GM23338 (cell line): ENCODE measurements around the gene GPC6. TPM values are rescaled to one million over a fixed set of nuclear protein-coding genes. Genes with fewer than 3 reads are reported as not detected.

Source experiments
- ATAC-seq: fragments of 200-7000 bp; cut with Tn5 transposase; 3 replicates; pipeline ENCODE4 v1.9.1; 2020
- DNase-seq: peaks from one replicate; pipeline ENCODE4 v3.0.0-alpha.2; 2015; ENCODE audit warnings: low spot score
- H2AFZ ChIP-seq: fragments of 200-600 bp; sonication (generic); 2 replicates; pipeline ENCODE4 v1.8.0; 2016; ENCODE audit warnings: antibody characterized with exemption, mild to moderate bottlenecking, moderate library complexity
- H3F3A ChIP-seq: fragments of 200-600 bp; sonication (generic); replicated peaks from 2 replicates; pipeline ENCODE4 v1.8.0; 2017; ENCODE audit warnings: antibody characterized with exemption, mixed run types, low read depth
- H3K27ac ChIP-seq: fragments of 200-600 bp; sonication (generic); 2 replicates; pipeline ENCODE4 v1.6.1; 2016; ENCODE audit warnings: low read depth
- H3K27me3 ChIP-seq: fragments of 200-600 bp; sonication (generic); 2 replicates; pipeline ENCODE4 v1.8.0; 2016; ENCODE audit warnings: mild to moderate bottlenecking, mixed run types, moderate library complexity; ENCODE audit not compliant: insufficient read depth
- H3K36me3 ChIP-seq: fragments of 200-600 bp; sonication (generic); 2 replicates; pipeline ENCODE4 v1.8.0; 2016; ENCODE audit warnings: mild to moderate bottlenecking; ENCODE audit not compliant: insufficient read depth
- H3K4me1 ChIP-seq: fragments of 200-600 bp; sonication (generic); 2 replicates; pipeline ENCODE4 v1.8.0; 2016; ENCODE audit warnings: mild to moderate bottlenecking, moderate library complexity; ENCODE audit not compliant: insufficient read depth
- H3K4me2 ChIP-seq: fragments of 200-600 bp; sonication (generic); 2 replicates; pipeline ENCODE4 v1.7.1; 2017; ENCODE audit warnings: mixed run types
- H3K4me3 ChIP-seq: fragments of 200-600 bp; sonication (generic); 2 replicates; pipeline ENCODE4 v1.6.1; 2016; ENCODE audit warnings: mixed run types
- H3K79me2 ChIP-seq: fragments of 200-600 bp; sonication (generic); replicated peaks from 2 replicates; pipeline ENCODE4 v1.8.0; 2017; ENCODE audit warnings: mild to moderate bottlenecking; ENCODE audit not compliant: insufficient read depth
- H3K9me2 ChIP-seq: fragments of 200-600 bp; sonication (generic); 2 replicates; pipeline ENCODE4 v1.8.0; 2017; ENCODE audit not compliant: insufficient read depth
- H4K20me1 ChIP-seq: fragments of 200-600 bp; sonication (generic); replicated peaks from 2 replicates; pipeline ENCODE4 v1.8.0; 2017; ENCODE audit warnings: mild to moderate bottlenecking; ENCODE audit not compliant: insufficient read depth
- H3K27ac Mint-ChIP-seq: 2 replicates; pipeline ENCODE4 v1.8.0; 2020; ENCODE audit warnings: inconsistent platforms, mild to moderate bottlenecking, moderate library complexity, mixed read lengths
- H3K27me3 Mint-ChIP-seq: 3 replicates; pipeline ENCODE4 v1.8.0; 2022; ENCODE audit warnings: low read depth, mild to moderate bottlenecking, moderate library complexity, mixed read lengths, inconsistent platforms; ENCODE audit not compliant: insufficient read depth, poor library complexity
- H3K36me3 Mint-ChIP-seq: 3 replicates; pipeline ENCODE4 v1.8.0; 2021; ENCODE audit warnings: low read depth, mild to moderate bottlenecking, inconsistent platforms, moderate library complexity, mixed read lengths
- H3K4me1 Mint-ChIP-seq: 3 replicates; pipeline ENCODE4 v1.8.0; 2020; ENCODE audit warnings: mild to moderate bottlenecking, inconsistent platforms, mixed read lengths
- H3K4me3 Mint-ChIP-seq: 3 replicates; pipeline ENCODE4 v1.8.0; 2021; ENCODE audit warnings: moderate library complexity, mild to moderate bottlenecking, inconsistent platforms, mixed read lengths
- H3K9me3 Mint-ChIP-seq: 3 replicates; pipeline ENCODE4 v1.8.0; 2020; ENCODE audit warnings: moderate library complexity, mild to moderate bottlenecking, inconsistent platforms, mixed read lengths
- STAT1 ChIP-seq: IDR thresholded peaks from one replicate; pipeline ENCODE4 v1.6.1; 2016; ENCODE audit warnings: antibody characterized with exemption; ENCODE audit not compliant: unreplicated experiment
- ZNF114 ChIP-seq: fragments of 250-450 bp; sonication (Bioruptor Pico); IDR thresholded peaks from 2 replicates; pipeline ENCODE4 v1.5.0; 2020; ENCODE audit warnings: mild to moderate bottlenecking, moderate library complexity
- polyA plus RNA-seq: library from polyadenylated mRNA; unstranded; fragments of >200 nt; fragmentation: Nextera tagmentation; extraction: Ambion mirVana; gene quantifications from 2 replicates; pipeline ENCODE4 v1.2.1, GENCODE V29; 2016
- total RNA-seq: library from RNA; depleted of rRNA; stranded (reverse); fragments of >200 nt; shearing (Covaris generic); gene quantifications from 2 replicates; pipeline ENCODE4 v1.2.3, GENCODE V29; 2014
- TF ChIP-seq, protein P1 (sequence below): fragments of 250-450 bp; sonication (Bioruptor Pico); IDR thresholded peaks from 2 replicates; pipeline ENCODE4 v1.5.0; 2020; ENCODE audit warnings: mild to moderate bottlenecking, moderate library complexity
- TF ChIP-seq, protein P2 (sequence below): IDR thresholded peaks from one replicate; pipeline ENCODE4 v1.6.1; 2018; ENCODE audit warnings: antibody characterized with exemption; ENCODE audit not compliant: unreplicated experiment

The GPC6 gene
- total and polyA plus RNA-seq, 2 experiments from 2014 or later, result 6.4 to 28.6 TPM

DNA sequence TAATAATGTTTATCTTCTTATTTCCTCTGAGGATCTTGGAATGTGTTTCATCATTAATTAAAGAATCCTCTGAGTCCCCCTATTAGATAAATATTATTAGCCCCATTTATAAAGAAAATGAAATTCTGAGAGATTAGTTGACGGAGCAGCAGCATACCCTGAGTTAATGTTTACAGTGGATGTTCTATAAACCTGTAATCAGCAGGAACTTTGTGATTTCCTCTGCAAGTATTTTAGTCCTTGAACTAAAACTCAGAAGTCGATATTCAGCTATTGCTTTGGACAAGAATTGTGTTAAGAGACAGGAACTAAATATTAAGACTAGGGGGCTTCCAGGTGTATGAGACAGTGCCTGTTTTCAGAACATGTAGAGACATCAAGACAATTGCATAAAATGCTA, 1009.5 kb downstream of the GPC6 start:
- Histone ChIP-seq H3K27ac (no peak overlapping the region), H3K4me3 (no peak overlapping the region), H3K36me3 (no peaks in the 10 kb centered on the region), H3K4me2 (no peak overlapping the region), H3K9me2 (0 out of 2 replicates have a peak, but pooled peaks cover under 1% of the 10 kb centered on the region), H3K27me3 (no peaks in the 10 kb centered on the region), H3K79me2 (no peaks in the 10 kb centered on the region), H4K20me1 (no peaks in the 10 kb centered on the region), H2AFZ (no peak overlapping the region), H3F3A (no peaks in the 10 kb centered on the region), H3K4me1 (no peaks in the 10 kb centered on the region)
- no peak overlapping the region for H3K4me3 Mint-ChIP-seq
- peaks cover 1% of the 10 kb centered on the region for H3K27me3 Mint-ChIP-seq
- H3K27ac Mint-ChIP-seq, result no peak overlapping the region
- TF ChIP-seq STAT1 (no peak), ZNF114 (CRISPR knock-in tag) (no peak)
- TF ChIP-seq, protein P1, sequence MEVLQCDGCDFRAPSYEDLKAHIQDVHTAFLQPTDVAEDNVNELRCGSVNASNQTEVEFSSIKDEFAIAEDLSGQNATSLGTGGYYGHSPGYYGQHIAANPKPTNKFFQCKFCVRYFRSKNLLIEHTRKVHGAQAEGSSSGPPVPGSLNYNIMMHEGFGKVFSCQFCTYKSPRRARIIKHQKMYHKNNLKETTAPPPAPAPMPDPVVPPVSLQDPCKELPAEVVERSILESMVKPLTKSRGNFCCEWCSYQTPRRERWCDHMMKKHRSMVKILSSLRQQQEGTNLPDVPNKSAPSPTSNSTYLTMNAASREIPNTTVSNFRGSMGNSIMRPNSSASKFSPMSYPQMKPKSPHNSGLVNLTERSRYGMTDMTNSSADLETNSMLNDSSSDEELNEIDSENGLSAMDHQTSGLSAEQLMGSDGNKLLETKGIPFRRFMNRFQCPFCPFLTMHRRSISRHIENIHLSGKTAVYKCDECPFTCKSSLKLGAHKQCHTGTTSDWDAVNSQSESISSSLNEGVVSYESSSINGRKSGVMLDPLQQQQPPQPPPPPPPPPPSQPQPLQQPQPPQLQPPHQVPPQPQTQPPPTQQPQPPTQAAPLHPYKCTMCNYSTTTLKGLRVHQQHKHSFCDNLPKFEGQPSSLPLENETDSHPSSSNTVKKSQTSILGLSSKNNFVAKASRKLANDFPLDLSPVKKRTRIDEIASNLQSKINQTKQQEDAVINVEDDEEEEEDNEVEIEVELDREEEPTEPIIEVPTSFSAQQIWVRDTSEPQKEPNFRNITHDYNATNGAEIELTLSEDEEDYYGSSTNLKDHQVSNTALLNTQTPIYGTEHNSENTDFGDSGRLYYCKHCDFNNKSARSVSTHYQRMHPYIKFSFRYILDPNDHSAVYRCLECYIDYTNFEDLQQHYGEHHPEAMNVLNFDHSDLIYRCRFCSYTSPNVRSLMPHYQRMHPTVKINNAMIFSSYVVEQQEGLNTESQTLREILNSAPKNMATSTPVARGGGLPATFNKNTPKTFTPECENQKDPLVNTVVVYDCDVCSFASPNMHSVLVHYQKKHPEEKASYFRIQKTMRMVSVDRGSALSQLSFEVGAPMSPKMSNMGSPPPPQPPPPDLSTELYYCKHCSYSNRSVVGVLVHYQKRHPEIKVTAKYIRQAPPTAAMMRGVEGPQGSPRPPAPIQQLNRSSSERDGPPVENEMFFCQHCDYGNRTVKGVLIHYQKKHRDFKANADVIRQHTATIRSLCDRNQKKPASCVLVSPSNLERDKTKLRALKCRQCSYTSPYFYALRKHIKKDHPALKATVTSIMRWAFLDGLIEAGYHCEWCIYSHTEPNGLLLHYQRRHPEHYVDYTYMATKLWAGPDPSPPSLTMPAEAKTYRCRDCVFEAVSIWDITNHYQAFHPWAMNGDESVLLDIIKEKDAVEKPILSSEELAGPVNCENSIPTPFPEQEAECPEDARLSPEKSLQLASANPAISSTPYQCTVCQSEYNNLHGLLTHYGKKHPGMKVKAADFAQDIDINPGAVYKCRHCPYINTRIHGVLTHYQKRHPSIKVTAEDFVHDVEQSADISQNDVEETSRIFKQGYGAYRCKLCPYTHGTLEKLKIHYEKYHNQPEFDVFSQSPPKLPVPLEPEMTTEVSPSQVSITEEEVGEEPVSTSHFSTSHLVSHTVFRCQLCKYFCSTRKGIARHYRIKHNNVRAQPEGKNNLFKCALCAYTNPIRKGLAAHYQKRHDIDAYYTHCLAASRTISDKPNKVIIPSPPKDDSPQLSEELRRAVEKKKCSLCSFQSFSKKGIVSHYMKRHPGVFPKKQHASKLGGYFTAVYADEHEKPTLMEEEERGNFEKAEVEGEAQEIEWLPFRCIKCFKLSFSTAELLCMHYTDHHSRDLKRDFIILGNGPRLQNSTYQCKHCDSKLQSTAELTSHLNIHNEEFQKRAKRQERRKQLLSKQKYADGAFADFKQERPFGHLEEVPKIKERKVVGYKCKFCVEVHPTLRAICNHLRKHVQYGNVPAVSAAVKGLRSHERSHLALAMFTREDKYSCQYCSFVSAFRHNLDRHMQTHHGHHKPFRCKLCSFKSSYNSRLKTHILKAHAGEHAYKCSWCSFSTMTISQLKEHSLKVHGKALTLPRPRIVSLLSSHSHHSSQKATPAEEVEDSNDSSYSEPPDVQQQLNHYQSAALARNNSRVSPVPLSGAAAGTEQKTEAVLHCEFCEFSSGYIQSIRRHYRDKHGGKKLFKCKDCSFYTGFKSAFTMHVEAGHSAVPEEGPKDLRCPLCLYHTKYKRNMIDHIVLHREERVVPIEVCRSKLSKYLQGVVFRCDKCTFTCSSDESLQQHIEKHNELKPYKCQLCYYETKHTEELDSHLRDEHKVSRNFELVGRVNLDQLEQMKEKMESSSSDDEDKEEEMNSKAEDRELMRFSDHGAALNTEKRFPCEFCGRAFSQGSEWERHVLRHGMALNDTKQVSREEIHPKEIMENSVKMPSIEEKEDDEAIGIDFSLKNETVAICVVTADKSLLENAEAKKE, result no peak
- TF ChIP-seq, protein P2, sequence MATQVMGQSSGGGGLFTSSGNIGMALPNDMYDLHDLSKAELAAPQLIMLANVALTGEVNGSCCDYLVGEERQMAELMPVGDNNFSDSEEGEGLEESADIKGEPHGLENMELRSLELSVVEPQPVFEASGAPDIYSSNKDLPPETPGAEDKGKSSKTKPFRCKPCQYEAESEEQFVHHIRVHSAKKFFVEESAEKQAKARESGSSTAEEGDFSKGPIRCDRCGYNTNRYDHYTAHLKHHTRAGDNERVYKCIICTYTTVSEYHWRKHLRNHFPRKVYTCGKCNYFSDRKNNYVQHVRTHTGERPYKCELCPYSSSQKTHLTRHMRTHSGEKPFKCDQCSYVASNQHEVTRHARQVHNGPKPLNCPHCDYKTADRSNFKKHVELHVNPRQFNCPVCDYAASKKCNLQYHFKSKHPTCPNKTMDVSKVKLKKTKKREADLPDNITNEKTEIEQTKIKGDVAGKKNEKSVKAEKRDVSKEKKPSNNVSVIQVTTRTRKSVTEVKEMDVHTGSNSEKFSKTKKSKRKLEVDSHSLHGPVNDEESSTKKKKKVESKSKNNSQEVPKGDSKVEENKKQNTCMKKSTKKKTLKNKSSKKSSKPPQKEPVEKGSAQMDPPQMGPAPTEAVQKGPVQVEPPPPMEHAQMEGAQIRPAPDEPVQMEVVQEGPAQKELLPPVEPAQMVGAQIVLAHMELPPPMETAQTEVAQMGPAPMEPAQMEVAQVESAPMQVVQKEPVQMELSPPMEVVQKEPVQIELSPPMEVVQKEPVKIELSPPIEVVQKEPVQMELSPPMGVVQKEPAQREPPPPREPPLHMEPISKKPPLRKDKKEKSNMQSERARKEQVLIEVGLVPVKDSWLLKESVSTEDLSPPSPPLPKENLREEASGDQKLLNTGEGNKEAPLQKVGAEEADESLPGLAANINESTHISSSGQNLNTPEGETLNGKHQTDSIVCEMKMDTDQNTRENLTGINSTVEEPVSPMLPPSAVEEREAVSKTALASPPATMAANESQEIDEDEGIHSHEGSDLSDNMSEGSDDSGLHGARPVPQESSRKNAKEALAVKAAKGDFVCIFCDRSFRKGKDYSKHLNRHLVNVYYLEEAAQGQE, result no peak
- peaks cover 8% of the 10 kb centered on the region; the same call in 2 of the 3 replicates for H3K4me1 Mint-ChIP-seq
- no peaks in the 10 kb centered on the region for H3K9me3 Mint-ChIP-seq
- DNase-seq, result no peak
- no peak for ATAC-seq
- no peaks in the 10 kb centered on the region for H3K36me3 Mint-ChIP-seq
